K562 (cell line): ENCODE measurements around the gene COPS9. TPM values are rescaled to one million over a fixed set of nuclear protein-coding genes. Genes with fewer than 3 reads are reported as not detected.

Source experiments
- ATAC-seq: fragments of 200-7000 bp; cut with Tn5 transposase; 3 replicates; pipeline ENCODE4 v1.9.1; 2020; ENCODE audit warnings: moderate library complexity
- BruUV-seq: library from RNA; stranded (reverse); fragments of 400-500 nt; replicated peaks from 2 replicates; lab custom pipeline; 2021; lab: Mats Ljungman, UMichigan
- CTCF ChIA-PET: fragments of 300-600 bp; formaldehyde crosslinking; extraction: SDS; loops from one replicate; lab custom pipeline; 2021; ENCODE audit warnings: low intra/inter-chr PET ratio; lab: Yijun Ruan, JAX
- POLR2A ChIA-PET: fragments of 300-600, 350-650 bp; sonication (Branson Sonifier 250); formaldehyde crosslinking; extraction: SDS; loops from one replicate; lab custom pipeline; 2021; ENCODE audit warnings: antibody characterized with exemption, inconsistent platforms; lab: Yijun Ruan, JAX
- DNase-seq, 4 experiments: peaks; one replicate each; pipeline versions ENCODE4 v3.0.0 to v3.0.0-alpha.2; 2011 to 2018; ENCODE audit warnings: low spot score in 3 of 4, mixed read lengths in 3 of 4; ENCODE audit errors: extremely low read depth in 1 of 4
- FAIRE-seq: peaks from 2 replicates; lab custom pipeline; 2011; peaks lifted over from hg19 to GRCh38; lab: Jason Lieb, UNC
- H2AFZ ChIP-seq: 2 replicates; pipeline ENCODE4 v1.6.0; 2011; ENCODE audit warnings: low read depth, low read length, control low read depth, inconsistent platforms
- H3K27ac ChIP-seq: fragments of 200-600 bp; 3 replicates; pipeline ENCODE4 v1.8.0; 2011; ENCODE audit warnings: low read depth, mild to moderate bottlenecking, control low read depth, inconsistent platforms, low read length, moderate library complexity, mixed read lengths; ENCODE audit errors: extremely low read depth
- H3K27me3 ChIP-seq, 2 experiments: fragments of 300-600 bp in 1 of 2; 2 replicates in 1 of 2; 3 replicates in 1 of 2; pipeline versions ENCODE4 v1.6.0 to v1.8.0; 2011; ENCODE audit warnings: inconsistent platforms in 2 of 2, low read length in 2 of 2, mild to moderate bottlenecking in 1 of 2, mixed read lengths in 1 of 2, moderate library complexity in 1 of 2; ENCODE audit not compliant: control insufficient read depth in 2 of 2, insufficient read depth in 2 of 2
- H3K36me3 ChIP-seq: fragments of 300-600 bp; 3 replicates; pipeline ENCODE4 v1.8.0; 2011; ENCODE audit warnings: mild to moderate bottlenecking, low read length, inconsistent platforms; ENCODE audit not compliant: control insufficient read depth, insufficient read depth
- H3K4me1 ChIP-seq, 2 experiments: fragments of 200-600 bp in 1 of 2; replicated peaks in 1 of 2; 2 replicates in 1 of 2; 3 replicates in 1 of 2; pipeline versions ENCODE4 v1.5.1 to v1.8.0; 2011; ENCODE audit warnings: inconsistent platforms in 2 of 2, low read length in 2 of 2, mild to moderate bottlenecking in 1 of 2, mixed read lengths in 1 of 2, moderate library complexity in 1 of 2; ENCODE audit not compliant: control insufficient read depth in 2 of 2, insufficient read depth in 2 of 2
- H3K4me2 ChIP-seq: 2 replicates; pipeline ENCODE4 v1.6.1; 2011; ENCODE audit warnings: low read length, control low read depth, inconsistent platforms, mixed read lengths; ENCODE audit not compliant: insufficient read depth
- H3K4me3 ChIP-seq: fragments of 200-600 bp; sonication (generic), shearing (Covaris generic); 2 replicates; pipeline ENCODE4 v1.5.1; 2016; ENCODE audit warnings: control low read depth, inconsistent platforms
- H3K79me2 ChIP-seq: fragments of 200-600 bp; 3 replicates; pipeline ENCODE4 v1.8.0; 2011; ENCODE audit warnings: low read length, inconsistent platforms; ENCODE audit not compliant: control insufficient read depth, insufficient read depth
- H3K9ac ChIP-seq, 2 experiments: 2 replicates each; pipeline versions ENCODE4 v1.6.0 to v1.6.1; 2011; ENCODE audit warnings: low read depth in 2 of 2, low read length in 2 of 2, control low read depth in 1 of 2, inconsistent platforms in 1 of 2, mild to moderate bottlenecking in 1 of 2, mixed read lengths in 1 of 2; ENCODE audit not compliant: insufficient read depth in 1 of 2
- H3K9me1 ChIP-seq: one replicate; pipeline ENCODE4 v1.6.0; 2011; ENCODE audit warnings: inconsistent platforms, mild to moderate bottlenecking, low read length, moderate library complexity; ENCODE audit not compliant: control insufficient read depth, insufficient read depth
- H3K9me3 ChIP-seq: replicated peaks from 2 replicates; pipeline ENCODE4 v1.5.1; 2011; ENCODE audit warnings: low read depth, low read length, inconsistent platforms; ENCODE audit not compliant: control insufficient read depth, insufficient read depth
- H4K20me1 ChIP-seq: replicated peaks from 2 replicates; pipeline ENCODE4 v1.6.1; 2011; ENCODE audit warnings: low read length, inconsistent platforms, mixed read lengths; ENCODE audit not compliant: control insufficient read depth, insufficient read depth
- ARID3B ChIP-seq: fragments of 250-450 bp; sonication (Bioruptor Pico); IDR thresholded peaks from 2 replicates; pipeline ENCODE4 v1.4.0; 2020; ENCODE audit warnings: borderline replicate concordance
- MEF2A ChIP-seq: IDR thresholded peaks from 2 replicates; pipeline ENCODE4 v1.6.1; 2011; ENCODE audit warnings: low read depth, mild to moderate bottlenecking, low read length, moderate library complexity; ENCODE audit not compliant: control insufficient read depth
- SPI1 ChIP-seq: IDR thresholded peaks from 2 replicates; pipeline ENCODE4 v1.6.1; 2011; ENCODE audit warnings: low read depth, low read length, control low read depth, borderline replicate concordance
- WGBS: fragments of 100-300 bp; shearing (Covaris generic); methylation state at CpG from one replicate; pipeline ENCODE4 v1.1.6; 2016; ENCODE audit warnings: low coverage, mixed read lengths; ENCODE audit not compliant: insufficient coverage; ENCODE audit errors: missing lambda C conversion rate; 5-methylcytosine and 5-hydroxymethylcytosine counted together
- in situ Hi-C: fragments of 300-500 bp; cut with MboI; formaldehyde crosslinking; loops from 4 replicates; pipeline ENCODE4 v1.15.0; 2018; ENCODE audit warnings: inconsistent platforms, mixed read lengths
- intact Hi-C: fragments of 100-400 bp; cut with micrococcal nuclease; formaldehyde crosslinking; loops from 2 replicates; pipeline ENCODE4 v1.14.2; 2022
- polyA plus RNA-seq, 8 experiments: library from polyadenylated mRNA; depleted of rRNA in 4 of 8; stranded (reverse) in 5 of 8; unstranded in 3 of 8; fragments of >200 nt; fragmentation: Nextera tagmentation in 2 of 8; fragmentation: Illumina TruSeq in 1 of 8; extraction: Ambion mirVana in 2 of 8; extraction: Trizol in 1 of 8; gene quantifications; 2 replicates each; pipeline versions ENCODE4 v1.2.1 to v1.2.3, GENCODE V29; 2011 to 2014; ENCODE audit warnings: inconsistent platforms in 1 of 8, missing spikeins in 1 of 8
- total RNA-seq, 7 experiments: library from RNA; depleted of rRNA in 6 of 7; stranded (reverse); fragments of >200 nt in 6 of 7; fragmentation: Illumina TruSeq in 2 of 7; extraction: Trizol in 2 of 7; gene quantifications; 2 replicates each; pipeline versions ENCODE4 v1.2.1 to v1.2.3, GENCODE V29; 2011 to 2021; ENCODE audit warnings: low replicate concordance in 1 of 7
- TF ChIP-seq, protein P1 (sequence below), 2 experiments: fragments of 450-650 bp in 1 of 2; sonication (generic) in 1 of 2; formaldehyde crosslinking in 1 of 2; IDR thresholded peaks in 1 of 2; conservative IDR thresholded peaks in 1 of 2; 2 replicates each; pipeline versions ENCODE4 v1.6.1 to v1.8.1; 2016 to 2023; ENCODE audit warnings: mild to moderate bottlenecking in 2 of 2, moderate library complexity in 2 of 2, inconsistent platforms in 1 of 2, missing genetic modification reagents in 1 of 2
- TF ChIP-seq, protein P2 (sequence below): fragments of 250-450 bp; sonication (Bioruptor Pico); IDR thresholded peaks from 2 replicates; pipeline ENCODE4 v1.8.0; 2022; ENCODE audit warnings: inconsistent platforms, mild to moderate bottlenecking, moderate library complexity, borderline replicate concordance
- TF ChIP-seq, protein P3 (sequence below): sonication (generic); formaldehyde crosslinking; IDR thresholded peaks from 2 replicates; pipeline ENCODE4 v1.8.1; 2023; ENCODE audit warnings: mild to moderate bottlenecking, missing genetic modification reagents, moderate library complexity

The COPS9 gene
- total and polyA plus RNA-seq, 9 of the 15 experiments (the other 6 are each of a cell fraction or from before 2014, with no cell fraction given) = 55.0 to 281 (median 99.9) TPM

- no peak for TF ChIP-seq ARID3B
- no peak for TF ChIP-seq SPI1
- TF ChIP-seq, protein P1, sequence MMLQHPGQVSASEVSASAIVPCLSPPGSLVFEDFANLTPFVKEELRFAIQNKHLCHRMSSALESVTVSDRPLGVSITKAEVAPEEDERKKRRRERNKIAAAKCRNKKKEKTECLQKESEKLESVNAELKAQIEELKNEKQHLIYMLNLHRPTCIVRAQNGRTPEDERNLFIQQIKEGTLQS (IDR thresholded peaks at IDR 0.05) = no peak
- TF ChIP-seq, protein P1 (CRISPR knock-in tag; conservative IDR thresholded peaks at IDR 0.05) = no peak
- TF ChIP-seq, protein P2, sequence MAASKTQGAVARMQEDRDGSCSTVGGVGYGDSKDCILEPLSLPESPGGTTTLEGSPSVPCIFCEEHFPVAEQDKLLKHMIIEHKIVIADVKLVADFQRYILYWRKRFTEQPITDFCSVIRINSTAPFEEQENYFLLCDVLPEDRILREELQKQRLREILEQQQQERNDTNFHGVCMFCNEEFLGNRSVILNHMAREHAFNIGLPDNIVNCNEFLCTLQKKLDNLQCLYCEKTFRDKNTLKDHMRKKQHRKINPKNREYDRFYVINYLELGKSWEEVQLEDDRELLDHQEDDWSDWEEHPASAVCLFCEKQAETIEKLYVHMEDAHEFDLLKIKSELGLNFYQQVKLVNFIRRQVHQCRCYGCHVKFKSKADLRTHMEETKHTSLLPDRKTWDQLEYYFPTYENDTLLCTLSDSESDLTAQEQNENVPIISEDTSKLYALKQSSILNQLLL (CRISPR knock-in tag) = no peak
- TF ChIP-seq, protein P3, sequence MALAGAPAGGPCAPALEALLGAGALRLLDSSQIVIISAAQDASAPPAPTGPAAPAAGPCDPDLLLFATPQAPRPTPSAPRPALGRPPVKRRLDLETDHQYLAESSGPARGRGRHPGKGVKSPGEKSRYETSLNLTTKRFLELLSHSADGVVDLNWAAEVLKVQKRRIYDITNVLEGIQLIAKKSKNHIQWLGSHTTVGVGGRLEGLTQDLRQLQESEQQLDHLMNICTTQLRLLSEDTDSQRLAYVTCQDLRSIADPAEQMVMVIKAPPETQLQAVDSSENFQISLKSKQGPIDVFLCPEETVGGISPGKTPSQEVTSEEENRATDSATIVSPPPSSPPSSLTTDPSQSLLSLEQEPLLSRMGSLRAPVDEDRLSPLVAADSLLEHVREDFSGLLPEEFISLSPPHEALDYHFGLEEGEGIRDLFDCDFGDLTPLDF = no peak
- TF ChIP-seq MEF2A = no peak
- CTCF ChIA-PET = no interaction called here
- H3K27ac ChIP-seq = no peak overlapping the region
- 3% methylated on average over 8 of the region's 15 CpGs for WGBS
- no peak overlapping the region for H3K9ac ChIP-seq
- in situ Hi-C loops = no loop called here
- ATAC-seq (no peak), FAIRE-seq (no peak), DNase-seq (no peak)
- no peak overlapping the region for H3K4me2 ChIP-seq
- intact Hi-C loops = no loop called here
- POLR2A ChIA-PET = no interaction called here
- no TSS peak for BruUV-seq
- H3K9me1 ChIP-seq = no peaks in the 10 kb centered on the region
- H3K4me3 ChIP-seq = no peak overlapping the region
- H3K27me3 ChIP-seq = peaks cover 0 to 49% of the 10 kb centered on the region in 2 experiments; a peak in 3 of 5 replicates
- no peaks in the 10 kb centered on the region for H3K36me3 ChIP-seq
- peaks cover 0 to 19% of the 10 kb centered on the region in 2 experiments; a peak in 2 of 5 replicates for H3K4me1 ChIP-seq
- no peaks in the 10 kb centered on the region for H4K20me1 ChIP-seq
- peaks cover 19% of the 10 kb centered on the region for H3K79me2 ChIP-seq
- H2AFZ ChIP-seq = no peak overlapping the region
- H3K9me3 ChIP-seq = no peaks in the 10 kb centered on the region
Measured at GRCh38 chr2:240139011-240139441, 2.9 kb upstream of the COPS9 start.
